SKM-1 (cell line): ENCODE measurements around the gene TGFBI.

Experiments
- DNase-seq: peaks from one replicate; lab custom pipeline; 2025; ENCODE audit not compliant: unreplicated experiment; lab: John Stamatoyannopoulos, UW

The TGFBI gene

DNA sequence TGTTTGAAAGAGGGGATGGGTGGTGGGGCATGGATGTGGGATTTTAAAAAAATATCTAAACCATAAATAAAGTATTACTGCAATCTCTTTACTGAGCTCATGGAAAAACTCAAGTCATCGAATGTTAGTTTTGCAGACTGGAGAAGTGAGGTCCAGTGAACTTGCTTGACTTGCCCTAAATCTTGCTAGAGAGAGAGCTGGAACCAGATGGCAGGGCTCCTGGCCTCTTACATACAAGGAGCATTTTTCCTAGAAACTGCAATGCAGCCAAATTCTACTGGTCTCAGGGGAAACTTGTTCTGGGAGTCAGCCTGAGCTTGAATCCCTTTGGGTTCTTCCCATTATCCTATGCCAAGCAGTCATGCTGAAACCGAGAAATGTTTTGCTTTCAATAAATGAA is 2.9 kb upstream of the TGFBI start:
- no peak for DNase-seq

GRCh38 chr5:136026636-136027035 is 2.2 kb upstream of the TGFBI start:
- DNase-seq, result no peak

GRCh38 chr5:136027311-136027710 is 1.5 kb upstream of the TGFBI start:
- no peak for DNase-seq

DNA sequence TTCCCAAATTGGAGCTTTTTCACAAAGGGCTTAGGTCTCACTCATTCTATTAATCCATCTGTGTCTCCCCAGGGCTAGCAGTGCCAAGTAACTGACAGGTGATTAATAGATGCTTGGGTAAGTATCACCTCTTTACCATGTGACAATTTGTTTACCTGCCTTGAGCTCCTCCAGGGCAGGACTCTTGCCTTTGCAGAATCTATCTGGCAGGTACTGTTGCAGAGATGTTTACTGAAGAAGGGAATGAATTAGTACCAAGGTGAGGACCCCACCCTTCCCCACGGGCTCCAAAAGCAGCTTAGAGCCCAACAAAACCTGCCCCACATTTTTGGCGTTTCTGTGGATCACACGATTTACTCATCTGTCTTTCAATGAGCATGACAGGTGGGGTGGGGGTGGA is 698 bp upstream of the TGFBI start:
- DNase-seq, result no peak

GRCh38 chr5:136030252-136030651 is 1.5 kb downstream of the TGFBI start:
- no peak for DNase-seq

- no peak for DNase-seq
These were observed 2.3 kb downstream of the TGFBI start for GRCh38 chr5:136030956-136031611.

DNA sequence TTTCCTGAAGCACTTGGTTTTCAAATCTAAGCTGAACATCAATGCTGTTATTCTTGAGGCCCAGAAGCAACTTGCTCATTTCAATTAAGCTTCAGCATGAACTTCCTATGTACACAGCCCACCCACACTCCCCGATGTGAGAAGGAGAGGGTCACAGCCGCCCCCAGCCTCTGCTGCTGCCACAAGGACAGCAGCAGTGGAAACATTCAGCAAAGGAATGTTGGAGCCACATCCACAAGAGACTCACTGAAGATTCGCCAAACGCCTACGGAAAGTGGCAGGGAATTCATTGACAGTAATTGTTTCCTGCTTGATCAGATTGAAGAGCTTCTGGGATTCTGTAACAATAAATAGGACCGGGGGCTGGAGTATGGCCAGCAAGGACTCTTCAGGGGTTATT is 2.9 kb downstream of the TGFBI start:
- no peak for DNase-seq

DNA sequence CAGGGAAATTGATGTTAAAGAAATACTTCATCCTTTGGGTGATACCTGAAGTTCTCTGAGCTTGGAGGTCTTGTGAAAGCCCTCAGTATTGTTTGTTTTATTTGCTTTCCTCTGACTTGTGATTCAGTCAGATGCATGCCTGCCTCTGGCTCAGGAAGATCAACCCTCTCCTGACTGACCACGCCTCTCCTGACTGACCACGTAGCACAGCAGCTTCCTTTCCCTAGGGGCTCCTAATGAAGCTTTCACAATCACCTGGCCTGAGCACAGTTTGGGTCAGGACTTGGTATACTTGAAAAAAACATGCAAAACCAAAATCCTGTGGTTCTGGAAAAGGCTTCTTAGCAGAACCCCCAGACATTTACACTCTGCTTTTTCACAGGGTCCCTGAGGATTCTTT is 3.8 kb downstream of the TGFBI start:
- no peak for DNase-seq

DNA sequence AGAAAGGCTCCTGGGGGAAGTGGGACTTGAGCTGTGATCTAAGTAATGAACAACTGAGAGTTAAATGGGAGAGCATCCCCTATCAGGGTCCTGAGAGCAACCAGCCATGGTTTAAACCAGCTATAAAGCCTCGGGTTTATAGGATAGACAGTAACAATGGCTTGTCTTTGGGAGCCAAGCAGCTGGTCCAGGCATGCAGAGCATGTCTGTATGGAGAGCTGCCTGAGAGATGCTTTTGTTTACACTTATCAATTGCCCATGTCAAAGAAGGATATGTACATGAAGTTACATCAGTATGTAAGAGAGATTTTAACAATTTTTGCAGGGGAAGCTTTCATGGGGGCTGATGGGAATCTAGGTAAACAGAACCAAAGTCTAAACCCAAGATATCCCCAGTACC is 4.4 kb downstream of the TGFBI start:
- no peak for DNase-seq

- DNase-seq, result no peak
These were observed 5.1 kb downstream of the TGFBI start for GRCh38 chr5:136033848-136034247.

DNA sequence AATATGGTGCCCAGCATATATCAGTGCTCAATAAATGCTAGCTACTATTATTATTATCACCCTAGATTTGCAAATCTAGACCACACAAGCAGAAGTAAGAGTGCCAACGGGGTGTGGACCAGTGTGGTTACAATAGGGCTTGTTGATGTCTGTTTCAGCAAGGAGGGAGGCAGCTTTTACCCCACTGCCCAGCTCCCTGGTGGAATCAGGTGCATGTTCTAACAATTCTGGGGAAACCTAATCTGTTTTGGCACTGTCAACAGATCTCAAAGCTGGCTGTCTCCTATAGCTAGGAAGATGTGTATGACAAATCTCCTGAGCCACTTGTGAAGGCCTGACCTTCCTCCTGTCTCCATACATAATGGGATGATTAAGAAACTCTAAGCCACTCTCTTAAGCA is 5.7 kb downstream of the TGFBI start:
- DNase-seq, result no peak

DNA sequence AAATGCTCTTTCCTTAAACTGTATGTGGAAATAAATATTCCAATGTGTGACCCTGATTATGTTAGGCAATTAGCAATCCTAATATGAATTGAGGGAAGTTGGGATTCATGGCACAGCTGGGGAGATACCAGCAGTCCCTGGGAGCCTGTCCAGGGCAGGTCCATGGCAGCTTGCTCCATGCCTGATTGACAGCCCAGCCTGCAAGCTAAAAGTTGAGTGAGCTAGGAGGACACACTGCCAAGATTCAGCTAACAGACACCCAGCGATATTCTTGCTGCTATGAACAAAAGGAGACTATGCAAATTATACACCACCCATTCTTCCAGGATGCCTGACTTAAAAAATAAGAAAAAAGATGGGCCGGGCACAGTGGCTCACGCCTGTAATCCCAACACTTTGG is 6.2 kb downstream of the TGFBI start:
- no peak for DNase-seq

DNA sequence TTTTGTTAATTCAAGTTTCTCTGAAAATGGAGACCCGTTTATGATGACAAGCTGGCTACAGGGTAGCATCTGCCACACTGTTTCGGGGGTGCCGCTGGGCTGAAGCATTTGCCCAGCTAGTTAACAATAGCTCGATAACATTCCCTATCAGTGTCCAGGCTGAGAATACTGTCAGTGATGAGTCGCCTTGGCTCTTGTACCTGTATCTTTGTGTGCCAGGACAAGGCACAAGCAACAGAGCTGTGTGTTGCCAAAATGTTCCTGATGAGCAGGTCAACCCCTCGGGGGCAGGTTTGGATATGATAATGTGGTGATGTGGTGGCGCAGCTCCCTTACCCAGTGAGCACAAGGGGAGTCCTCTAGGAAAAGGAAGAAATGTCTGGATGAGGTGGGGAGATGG is 7.0 kb downstream of the TGFBI start:
- DNase-seq, result no peak

- no peak for DNase-seq
These were observed 7.6 kb downstream of the TGFBI start for GRCh38 chr5:136036293-136036911.

DNA sequence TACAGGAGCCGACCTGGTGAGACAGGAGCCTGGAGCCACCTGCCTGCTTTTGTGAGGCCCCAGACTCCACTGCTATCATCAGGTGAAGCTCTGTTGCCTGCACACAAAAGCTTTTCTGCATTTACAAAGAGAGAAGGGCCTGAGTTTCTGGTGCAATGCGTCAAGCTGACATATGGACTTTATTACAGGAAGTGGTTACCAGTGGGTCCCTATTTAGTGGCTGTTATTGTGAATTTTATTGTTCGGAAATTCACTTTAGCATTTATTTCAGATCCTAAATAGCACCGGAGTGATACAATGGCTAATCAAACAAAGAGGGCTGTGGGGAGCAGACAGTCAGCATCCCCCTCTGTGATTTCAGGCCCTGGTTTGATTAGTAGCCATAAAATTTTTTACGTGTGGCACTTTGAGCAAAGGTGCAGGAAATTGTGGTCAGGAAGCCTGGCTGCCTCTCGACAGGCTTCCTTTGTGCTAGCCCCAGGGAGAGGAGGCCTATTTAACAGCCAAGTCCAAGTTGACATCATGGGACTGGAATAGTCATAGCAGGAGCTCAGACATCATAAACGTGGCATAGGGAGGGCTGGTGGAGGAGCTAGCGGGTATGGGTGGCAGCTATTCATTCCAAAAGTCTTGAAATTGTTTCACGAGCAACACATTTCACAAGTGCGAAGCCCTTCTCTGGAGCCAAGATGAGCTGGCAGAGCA is 8.4 kb downstream of the TGFBI start:
- peak; percentile 76 for DNase-seq

- DNase-seq, result no peak
These were observed 9.8 kb downstream of the TGFBI start for GRCh38 chr5:136038635-136039034.

DNA sequence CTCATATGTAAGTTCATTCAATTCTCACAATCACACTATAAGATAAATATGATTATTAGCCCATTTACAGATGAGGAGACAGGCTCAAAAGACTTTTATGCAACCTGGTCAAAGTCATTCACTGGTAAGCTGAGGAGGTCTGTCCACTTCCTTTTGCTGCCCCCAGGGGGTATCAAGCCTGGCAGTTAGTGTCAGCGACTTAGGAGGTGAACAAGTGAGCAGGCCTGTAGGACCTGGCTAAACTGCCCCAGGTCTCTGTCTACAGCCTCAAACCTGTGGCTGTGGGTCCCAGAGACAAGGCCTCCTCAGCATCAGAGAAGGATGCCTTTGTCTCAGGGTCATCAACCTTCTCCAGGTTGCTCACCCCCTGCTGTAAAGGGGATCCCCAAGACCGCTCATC is 10.4 kb downstream of the TGFBI start:
- DNase-seq, result no peak

DNA sequence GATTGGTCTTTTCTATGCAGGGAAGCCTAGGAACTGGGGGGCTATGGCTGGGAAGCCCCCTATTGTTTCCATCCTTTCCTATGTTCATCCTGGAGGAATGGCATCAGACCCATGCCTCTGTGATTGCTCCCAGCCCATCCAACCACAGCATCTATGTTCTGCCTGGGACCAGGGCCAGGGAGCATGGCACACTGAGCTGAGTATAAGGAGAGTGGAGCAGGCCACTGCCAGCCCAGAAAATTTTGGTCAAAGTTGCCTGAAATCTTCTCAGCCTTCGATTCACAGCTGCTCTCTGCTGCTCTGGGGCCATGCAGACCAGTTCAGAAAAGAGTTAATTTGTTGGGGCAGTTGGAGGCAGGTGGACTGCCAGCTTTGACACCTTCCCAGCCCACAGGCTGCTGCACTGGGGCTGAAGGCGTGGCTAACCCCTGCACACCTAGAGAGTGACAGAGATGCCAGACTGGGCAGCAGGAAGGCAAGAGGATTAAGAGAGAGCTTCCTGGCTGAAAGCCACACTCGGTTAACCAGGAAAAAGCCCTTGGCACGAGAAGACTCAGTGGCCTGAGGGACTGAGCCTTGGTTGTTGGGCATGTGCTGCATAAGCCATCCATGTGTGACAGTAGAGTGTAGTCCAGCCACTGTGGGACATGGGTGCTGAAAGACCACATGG is 12.1 kb downstream of the TGFBI start:
- no peak for DNase-seq

DNA sequence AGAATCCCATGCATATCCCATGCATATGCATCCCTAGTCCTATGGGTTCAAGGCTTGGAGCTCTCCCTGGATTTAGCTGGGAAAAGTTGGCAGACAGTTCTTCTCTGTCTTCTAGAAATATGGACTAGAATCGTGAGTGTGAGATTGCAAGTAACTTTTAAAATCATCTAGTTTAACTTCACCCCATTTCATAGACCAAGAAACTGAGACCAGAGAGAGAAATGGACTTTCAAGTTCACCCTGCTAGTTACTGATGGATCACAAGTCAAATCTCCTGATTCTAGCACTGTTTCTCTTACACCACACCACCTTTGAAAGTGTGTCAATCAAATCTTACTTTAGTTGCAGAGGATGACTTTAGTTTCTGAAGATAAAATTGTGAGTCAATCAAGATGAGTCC is 13.4 kb downstream of the TGFBI start:
- no peak for DNase-seq

DNA sequence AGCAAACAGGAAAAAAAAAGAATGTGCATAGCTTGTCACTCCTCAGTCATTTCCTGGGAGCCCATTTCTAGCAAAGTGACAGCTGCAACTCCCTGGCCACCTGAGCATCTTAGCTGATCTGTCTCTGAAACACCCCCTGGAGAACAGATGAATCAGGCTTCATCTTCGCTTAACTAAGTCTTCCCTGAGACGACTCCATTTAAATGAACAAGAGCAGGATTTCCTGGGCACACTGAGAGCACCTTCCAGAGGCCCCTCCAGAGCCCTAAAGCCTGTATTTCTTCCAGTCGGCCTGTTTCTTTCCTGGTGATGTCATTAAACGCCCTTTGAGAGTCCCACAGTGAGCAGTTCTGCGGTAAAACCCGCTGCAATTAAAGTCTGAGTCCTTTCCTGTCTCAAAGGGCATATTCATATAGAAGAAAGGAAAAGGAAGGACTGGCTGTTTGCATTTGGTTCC is 13.9 kb downstream of the TGFBI start:
- DNase-seq, result no peak

- DNase-seq, result no peak
These were observed 14.8 kb downstream of the TGFBI start for GRCh38 chr5:136043551-136043950.
